CD4-positive, alpha-beta T cell treated with Interferon gamma for 1 hour (primary cell): ENCODE measurements around the gene CRADD.
"Not testable (repeated sequence)": the region's sequence is repeated elsewhere in the genome, so short reads cannot be mapped to it uniquely, and the experiment has no call there.

Experiments
- DNase-seq: peaks from one replicate; pipeline ENCODE4 v3.0.0-alpha.2; 2020

The CRADD gene

DNA sequence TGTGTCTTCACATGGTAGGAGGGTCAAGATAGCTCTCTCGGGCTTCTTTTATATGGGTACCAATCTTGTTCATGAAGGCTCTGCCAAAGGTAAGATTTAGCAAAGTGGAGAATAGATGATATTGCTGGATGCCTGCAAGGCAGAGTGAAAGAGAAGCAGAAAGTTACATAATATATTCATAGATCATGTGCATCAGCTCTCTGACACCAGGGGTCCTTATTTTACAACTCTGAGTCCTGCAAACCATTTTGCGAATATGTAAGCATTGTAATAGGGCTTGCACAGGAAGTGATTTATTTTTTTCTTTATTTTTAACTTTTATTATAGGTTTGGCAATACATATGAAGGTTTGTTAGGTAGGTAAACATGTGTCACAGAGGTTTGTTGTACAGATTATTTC is 31.8 kb downstream of the CRADD start:
- no peak for DNase-seq

DNA sequence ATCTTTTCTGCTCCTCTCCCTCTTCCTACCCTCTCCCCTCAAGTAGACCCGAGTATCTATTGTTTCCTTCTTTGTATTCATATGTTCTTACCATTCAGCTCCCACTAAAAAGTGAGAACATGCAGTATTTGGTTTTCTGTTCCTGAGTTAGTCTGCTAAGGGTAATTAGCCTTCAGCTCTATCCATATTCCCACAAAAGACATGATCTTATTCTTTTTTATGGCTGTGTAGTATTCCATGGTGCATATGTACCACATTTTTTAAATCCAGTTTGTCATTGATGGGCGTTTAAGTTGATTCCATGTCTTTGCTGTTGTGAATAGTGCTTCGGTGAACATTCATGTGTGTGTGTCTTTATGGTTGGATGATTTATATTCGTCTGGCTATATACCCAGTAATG is 32.2 kb downstream of the CRADD start:
- DNase-seq: no peak

DNA sequence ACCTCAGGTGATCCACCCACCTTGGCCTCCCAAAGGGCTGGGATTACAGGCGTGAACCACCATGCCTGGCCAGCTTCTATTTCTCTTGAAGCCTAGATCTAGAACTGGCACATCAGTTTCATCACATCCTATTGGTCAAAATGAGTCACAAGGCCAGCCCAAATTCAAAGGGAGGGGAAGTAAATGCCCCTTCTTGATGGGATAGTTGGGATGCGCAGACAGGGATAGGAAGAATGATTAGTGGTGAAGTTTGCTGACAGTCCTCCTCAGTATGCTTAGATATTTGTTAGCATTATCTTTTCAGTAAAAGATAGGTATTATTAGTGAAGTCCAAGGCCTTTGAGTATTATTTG is 33.4 kb downstream of the CRADD start:
- DNase-seq: no peak

DNA sequence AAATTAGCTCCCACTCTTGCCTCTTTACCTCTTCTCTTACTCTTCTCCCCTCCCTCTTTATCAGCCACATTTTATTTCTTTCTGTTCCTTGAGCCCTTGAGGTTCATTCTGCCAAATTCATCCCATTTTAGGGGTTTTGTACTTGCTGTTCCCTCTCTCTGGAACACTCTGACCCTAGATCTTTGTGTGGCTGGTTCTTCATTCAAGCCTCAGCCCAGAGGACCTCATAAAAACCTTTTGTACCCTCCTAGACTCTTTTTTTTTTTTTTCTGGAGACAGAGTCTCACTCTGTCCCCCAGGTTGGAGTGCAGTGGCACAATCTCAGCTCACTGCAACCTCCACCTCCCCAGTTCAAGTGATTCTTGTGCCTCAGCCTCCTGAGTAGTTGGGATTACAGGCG is 34.3 kb downstream of the CRADD start:
- not testable (repeated sequence) for DNase-seq

DNA sequence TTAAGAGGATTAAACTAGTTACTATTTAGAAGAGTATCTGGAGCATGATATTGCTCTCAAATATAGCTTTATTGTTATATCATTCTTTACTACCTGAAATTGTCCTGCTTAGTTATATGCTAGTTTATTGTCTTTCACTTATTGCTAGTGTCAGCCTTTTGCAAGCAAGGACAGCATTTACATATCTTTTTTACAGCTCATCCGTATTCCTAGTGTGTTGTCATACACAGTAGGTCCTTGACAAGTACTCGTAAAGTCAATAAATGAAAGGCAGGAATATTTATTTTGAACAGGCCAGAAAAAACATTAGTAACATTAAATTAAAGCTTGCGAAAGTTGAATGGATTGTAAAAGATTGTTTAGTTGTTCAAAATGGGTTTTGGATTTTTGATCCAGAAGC is 35.0 kb downstream of the CRADD start:
- DNase-seq: no peak

DNA sequence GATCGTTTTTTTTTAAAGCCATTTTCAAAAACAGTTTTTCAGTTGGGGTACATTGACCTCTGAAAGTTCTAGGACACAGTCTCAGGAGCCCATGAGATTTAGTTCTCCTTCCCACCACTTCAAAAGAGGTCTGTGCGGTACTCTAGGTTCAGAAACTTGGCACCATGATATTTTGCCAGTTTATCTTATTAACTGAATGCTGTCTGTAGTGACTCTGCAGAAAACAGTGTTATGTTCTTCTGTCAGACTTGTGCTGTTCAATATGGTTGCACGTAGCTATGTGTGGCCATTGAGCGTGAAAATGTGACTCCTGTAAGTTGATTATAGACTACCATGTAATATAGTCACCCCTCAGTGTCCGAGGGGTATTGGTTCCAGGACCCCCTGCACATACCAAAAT is 35.9 kb downstream of the CRADD start:
- no peak for DNase-seq

DNA sequence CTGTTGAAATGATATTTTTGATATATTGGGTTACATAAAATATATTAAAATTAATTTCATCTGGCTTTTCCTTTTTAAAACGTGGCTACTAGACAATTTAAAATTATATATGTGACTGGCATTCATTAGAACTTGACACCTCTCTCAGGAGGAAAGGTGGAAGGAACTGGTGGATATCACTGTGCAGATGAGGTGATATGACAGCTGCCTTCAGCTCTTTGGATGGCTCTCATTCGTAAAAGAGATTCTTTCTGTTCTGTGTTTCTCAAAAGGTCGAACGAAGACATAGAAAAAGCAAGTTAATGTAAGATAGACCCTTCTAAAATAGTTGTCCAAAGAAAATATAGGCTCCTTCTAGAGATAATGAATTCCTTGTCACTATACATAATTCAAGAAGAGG is 36.6 kb downstream of the CRADD start:
- DNase-seq: no peak

DNA sequence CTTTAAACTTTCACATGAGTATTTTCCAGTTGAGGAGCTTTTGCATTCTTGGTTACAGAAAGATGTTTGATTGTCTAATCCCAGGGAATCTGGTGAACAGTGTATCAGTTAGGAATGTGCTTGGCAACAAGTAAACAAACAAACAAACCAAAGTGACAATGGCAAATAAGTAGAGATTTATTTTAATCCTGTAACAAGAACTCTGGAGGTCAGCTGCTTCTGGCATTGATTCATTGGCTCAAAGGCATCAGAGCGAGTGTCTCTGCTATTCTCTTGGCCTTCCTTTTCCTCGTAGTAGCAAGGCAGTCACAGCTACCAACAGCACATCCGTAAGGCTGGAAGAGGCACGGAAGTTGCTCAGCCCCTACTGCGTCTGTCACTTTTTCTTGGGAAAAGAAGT is 37.2 kb downstream of the CRADD start:
- no peak for DNase-seq

DNA sequence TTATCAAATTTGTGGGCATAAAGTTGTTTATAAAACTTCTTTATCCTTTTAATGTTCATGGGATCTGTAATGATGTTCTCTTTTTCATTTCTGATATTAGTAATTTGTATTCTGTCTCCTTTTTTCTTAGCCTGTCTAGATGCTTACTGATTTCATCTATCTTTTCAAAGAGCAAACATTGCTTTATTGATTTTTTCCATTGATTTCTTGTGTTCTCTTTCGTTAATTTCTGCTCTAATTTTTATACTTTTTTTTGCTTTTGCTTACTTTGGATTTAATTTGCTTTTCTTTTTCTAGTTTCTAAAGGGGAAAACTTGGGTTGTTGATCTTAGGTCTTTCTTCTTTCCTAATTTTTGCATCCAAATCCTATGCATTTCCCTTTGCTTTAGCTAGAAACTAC is 42.5 kb downstream of the CRADD start:
- DNase-seq: no peak

DNA sequence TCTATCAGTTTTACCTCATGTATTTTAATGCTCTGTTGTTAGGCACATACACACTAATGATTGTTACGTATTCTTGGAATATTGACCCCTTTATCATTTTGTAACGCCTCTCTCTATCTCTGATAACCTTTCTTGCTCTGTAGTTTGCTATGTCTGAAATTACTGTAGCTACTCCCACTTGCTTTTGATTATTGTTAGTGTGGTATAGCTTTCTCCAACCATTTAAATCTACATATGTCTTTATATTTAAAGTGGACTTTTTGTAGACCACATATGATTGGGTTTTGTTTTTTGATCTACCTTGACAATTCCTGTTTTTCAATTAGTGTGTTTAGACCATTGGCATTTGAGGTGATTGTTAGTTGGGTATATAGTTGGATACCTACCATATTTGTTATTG is 43.4 kb downstream of the CRADD start:
- no peak for DNase-seq

DNA sequence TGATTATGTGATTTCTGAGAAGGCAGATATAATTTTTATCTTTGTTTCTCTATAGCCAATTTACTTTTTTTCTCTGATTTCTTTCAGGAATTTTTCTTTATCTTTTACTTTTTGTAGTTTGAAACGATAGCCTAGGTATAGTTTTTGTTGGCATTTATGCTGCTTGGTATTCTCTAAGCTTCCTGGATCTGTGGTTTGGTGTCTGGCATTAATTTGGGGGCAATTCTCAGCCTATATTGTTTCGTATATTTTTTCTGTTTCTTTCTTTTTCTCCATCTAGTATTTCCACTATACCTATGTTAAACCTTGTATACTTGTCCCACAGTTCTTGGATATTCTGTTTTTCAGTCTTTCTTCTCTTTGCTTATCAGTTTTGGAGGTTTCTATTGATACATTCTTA is 45.0 kb downstream of the CRADD start:
- DNase-seq: no peak

DNA sequence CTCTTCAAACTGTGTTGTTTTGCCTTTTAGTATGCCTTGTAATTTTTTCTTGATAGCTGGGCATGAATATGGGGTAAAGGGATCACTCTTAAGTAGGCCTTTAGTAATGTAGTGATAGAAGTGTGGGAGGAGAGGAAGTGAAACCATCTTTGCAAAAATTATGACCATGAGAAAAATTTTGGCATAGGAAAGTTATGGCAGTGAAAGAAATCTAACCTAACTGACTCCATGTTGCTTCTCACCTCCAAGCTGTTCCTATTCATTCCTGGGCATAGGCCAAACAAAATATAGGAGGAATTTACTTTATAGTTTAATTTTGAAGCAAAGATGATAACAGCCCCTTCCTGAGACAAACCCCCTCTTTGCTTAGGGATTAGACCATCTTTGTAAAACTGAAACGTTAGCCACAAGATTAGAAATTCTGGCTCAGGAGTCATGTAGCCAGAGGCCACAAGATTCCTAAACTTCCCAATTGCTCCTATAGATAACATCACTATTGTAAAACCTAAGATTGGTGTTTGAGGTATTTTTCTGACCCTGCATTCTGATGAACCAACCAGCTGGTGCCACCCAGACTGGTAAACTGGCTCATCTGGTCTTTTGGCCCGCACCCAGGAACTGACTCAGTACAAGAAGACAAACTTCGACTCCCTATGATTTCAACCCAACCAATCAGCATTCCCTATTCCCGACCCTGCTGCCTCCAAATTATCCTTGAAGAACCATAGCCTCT is 45.8 kb downstream of the CRADD start:
- DNase-seq: no peak

DNA sequence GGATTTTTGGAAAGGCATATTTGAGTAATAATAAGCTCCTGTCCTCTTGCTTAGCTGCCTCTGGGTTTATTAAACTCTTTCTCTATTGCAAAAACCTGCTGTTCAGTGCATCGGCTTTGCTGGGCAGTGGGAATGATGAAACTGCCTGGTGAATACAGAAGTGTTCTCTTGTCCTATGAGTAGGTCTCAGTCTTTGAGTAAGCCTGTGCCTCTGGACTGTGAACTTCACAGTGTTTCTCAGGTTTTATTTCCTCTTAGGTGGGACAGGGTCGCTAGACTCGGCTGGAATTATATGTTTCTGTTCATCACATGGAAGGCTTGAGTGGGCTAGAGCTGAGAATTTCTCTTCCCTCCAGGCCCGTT is 46.4 kb downstream of the CRADD start:
- no peak for DNase-seq

DNA sequence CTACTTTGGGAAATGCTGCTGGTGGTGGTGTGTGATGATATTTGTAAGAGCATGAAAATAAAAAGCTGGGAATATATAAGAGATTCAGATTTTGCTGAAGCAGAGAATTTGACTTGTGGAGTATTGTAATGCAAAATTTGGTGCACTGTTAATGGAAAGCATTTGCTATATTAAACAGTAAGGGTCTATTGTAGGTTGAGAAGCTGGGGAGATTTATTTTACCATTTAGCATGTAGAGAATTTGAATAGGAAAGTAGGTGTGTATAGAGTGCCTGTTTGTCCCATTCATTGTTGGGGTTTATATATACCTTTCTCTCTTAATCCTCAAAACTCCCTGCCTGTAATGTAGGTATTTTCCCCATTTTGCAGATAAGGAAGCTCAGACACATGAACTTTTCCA is 48.4 kb downstream of the CRADD start:
- no peak for DNase-seq

DNA sequence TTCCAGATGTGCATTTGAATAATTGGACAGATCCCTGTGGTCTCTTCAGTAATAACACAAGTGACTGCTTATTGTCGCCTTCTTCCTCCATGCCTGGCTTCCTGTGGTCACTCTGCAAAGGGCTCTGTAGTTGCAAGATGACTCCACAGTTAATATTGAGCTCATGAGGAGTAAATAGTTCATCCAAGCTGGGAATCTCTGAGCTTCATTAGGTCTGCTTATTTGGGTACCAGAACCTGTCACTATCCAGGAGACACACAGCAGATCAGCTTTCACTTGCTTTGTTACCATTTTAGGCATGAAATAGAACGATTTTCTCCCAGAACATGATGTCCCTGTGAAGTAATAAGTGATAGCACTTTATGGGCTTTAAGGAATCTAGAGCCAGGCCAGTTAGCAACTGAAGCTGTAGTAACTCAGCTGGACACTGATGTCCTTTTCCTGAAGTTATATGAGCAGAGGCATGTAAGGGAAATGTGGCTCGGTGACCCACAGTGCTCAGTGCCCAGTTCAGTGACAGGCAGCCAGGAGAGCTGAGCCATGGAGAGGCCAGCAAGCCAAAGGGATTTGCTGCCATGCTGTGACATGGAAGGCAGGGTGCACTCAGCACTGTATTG is 50.1 kb downstream of the CRADD start:
- no peak for DNase-seq

DNA sequence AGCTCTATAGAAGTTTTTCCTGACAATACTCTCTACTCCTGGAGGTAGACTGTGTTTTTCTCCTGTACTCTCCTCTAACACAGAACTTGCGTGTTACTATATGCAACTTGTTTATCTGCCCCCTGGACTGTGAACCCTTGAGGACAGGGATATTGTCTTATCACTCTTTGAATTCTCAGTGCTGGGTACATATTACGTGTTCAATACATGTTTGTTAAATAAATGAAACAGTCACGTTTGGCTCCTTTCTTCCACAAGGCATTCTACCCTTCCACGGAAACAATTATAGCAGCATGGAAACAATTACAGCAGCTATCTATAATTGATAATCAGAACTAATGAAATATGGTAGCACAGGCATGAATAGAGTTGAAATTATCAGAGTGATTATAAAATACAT is 50.7 kb downstream of the CRADD start:
- no peak for DNase-seq

DNA sequence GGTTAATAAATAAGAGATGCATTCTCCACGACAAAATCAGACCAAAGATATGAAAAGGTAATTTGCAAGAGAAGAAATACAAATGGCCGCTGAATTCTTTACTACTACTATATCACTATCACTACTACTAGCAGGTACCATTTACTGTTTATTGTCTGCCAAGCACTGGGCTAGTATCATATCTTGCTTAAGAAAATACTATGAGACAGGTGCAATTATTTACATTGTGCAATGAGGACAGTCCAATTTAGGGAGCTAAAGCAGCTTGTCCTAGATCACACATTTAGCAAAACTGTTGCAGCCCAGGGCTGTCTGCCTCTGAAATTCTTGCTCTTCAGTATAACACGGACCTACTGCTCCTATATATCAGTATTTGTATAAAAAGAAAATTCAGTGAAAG is 52.8 kb downstream of the CRADD start:
- no peak for DNase-seq

DNA sequence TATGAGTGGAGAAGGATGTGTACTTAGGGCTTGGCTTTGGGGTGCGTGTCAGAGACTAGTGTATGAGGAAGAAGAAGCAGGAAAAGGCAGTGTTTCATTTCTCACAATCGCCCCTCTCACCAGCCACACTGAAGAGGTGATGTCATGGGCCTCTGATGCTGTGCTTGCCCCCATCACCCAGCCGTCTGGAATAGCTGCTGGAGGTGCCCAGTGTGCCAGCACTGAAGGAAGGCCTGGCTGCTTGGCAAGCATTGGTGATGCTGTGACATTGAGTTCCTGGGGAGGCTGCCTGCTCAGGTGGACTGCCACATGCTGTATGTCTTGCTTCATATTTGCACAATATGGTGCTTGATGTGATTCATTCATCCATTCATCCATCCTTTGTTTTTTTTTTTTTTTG is 56.2 kb downstream of the CRADD start:
- DNase-seq: no peak

DNA sequence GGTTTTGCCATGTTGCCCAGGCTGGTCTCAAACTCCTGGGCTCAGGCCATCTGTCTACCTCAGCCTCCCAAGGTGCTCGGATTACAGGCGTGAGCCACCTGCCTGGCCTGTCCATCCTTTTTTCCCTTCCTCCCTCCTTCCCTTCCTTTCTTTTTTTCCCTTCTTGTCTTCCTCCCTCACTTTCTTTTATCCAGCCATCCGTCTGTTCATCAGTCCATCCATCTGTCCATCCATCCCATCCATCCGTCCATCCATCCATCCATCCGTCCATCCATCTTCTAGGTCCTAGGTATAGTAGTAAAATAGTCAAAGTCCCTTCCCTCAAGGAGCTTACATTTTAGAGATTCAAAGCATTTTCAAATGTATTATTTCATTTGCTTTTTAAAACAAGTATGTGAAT is 56.8 kb downstream of the CRADD start:
- DNase-seq: no peak

DNA sequence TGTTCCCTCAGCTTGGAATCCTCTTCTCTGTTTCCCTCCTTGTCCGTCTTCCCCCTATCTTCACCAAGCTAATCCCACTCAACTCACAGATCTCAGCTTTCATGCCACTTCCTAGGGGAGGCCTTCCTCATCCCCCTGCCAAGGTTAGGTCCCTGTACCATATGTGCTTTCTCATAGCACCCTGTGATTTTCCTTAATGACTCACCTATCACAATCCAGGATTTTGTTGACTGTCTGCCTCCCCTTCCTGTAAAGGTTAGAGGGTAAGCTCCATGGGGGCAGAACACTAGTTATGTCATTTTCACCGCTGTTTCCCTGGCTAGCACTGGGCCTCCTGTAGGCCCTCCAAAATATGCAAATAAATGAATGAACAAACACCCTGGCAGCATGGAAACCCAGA is 57.6 kb downstream of the CRADD start:
- DNase-seq: no peak

DNA sequence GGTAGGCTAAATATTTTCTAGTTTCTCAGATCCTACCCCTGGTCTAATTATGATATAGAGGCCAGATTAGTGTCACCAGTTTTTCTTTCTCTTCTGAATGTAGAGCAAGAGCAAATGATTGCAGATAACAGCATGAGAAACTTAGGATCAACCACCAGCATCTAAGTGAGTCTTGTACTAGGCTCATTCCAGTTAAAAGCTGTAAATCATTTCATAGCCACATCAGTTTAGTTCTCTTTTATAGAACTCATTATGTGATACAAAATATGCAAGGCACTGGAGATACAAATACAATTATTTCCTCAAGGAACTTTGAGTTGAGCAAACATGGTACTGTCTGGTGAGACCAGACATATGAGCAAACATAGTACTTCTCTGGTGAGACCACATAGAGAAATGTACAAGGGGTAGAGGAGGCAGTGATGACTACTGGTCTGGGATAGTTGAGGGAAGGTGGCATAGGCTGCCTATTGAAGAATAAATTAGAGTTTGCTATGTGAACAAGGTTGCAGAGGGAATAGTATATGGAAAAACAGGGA is 59.5 kb downstream of the CRADD start:
- DNase-seq: no peak

DNA sequence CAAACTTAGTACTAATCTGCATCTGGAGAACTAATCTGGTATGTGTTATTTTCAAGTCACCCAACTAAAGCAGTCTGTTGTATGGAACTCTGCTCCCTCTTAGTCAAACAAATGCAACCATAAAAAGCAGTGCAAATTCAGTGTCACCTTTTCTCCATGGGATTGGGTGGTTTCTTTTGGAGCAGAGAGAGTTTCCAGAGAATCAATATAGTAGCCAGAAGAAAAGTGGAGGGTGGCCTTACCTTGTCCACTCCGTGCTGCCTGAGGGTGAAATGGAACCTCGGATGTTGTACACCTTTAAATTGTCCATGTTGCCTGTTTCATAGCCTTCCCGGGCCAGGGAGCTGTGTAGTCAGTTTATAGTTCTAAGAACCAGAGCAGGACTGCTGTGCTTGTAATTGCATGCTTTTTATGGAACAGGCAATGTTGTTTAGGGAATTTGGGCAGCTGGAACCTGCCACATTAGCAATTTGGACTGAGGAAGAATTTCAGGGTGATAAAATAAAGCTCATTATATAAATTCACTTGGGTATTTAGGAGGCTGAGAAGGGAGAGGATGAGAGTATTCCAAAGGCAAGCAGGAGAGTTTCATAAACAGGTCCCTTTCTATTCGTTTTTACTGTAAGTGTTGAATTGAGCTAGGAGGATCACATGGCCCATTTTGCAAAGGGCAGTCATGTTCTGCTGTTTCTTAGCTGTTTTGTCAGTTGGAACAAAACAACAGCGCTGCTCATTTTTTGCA is 60.5 kb downstream of the CRADD start:
- no peak for DNase-seq

DNA sequence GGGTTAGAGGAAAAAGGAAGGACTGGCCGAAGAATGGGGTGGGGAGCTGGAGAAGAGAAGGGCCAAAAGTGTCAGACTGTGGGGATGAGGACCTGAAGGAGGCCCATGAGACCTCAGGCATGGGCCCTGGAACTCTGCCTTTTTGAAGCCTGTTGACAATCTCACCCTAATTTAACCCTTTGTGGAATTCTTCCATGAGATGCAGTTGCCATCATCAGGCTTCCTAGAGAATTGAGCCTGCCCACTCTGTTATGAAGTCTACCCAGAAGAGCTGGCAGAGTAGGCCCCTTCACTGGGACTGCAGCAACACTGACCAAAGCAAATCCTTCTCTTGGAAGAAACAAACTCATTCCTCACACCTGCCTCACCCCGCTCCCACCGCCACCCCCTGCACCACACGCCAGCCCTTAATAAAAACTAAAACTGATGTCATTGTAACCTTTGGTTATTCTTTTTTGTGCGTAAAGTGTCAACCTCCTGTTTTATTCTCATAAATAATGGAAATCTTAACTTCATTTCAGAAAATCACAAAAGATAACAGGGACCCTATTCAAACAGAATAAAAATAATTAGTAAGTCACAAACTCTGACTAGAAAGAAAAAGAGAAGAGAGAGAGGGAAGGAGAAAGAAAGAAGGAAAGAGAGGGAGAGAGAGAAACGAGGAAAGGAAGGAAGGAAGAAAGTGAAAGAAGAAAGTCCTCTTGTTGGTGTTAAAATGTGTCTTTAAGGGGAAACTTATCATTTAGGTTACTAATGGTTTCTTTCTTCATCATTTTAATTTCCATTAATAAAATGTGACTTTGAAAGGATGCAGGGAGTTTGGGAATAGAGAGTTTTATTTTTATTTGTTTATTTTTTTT is 61.3 kb downstream of the CRADD start:
- DNase-seq: no peak
